HG03097 (cell line): ENCODE measurements around the gene MRE11.
"Not testable (repeated sequence)": the region's sequence is repeated elsewhere in the genome, so short reads cannot be mapped to it uniquely, and the experiment has no call there.

Experiments used
- ATAC-seq: cut with Tn5 transposase; IDR thresholded peaks from one replicate; pipeline ENCODE4 v1.9.1; 2021; ENCODE audit not compliant: unreplicated experiment, low FRiP score

The MRE11 gene

GRCh38 chr11:94507485-94507884 is 13.8 kb upstream of the MRE11 start:
- no peak for ATAC-seq

- not testable (repeated sequence) for ATAC-seq
Measured at GRCh38 chr11:94506513-94506912, 12.9 kb upstream of the MRE11 start.

- ATAC-seq, result no peak
Measured at GRCh38 chr11:94504689-94505293, 11.1 kb upstream of the MRE11 start.

- no peak for ATAC-seq
Measured at GRCh38 chr11:94501522-94501921, 7.9 kb upstream of the MRE11 start.

- no peak for ATAC-seq
Measured at GRCh38 chr11:94500181-94500580, 6.5 kb upstream of the MRE11 start.

- ATAC-seq, result peak; percentile 48
Measured at GRCh38 chr11:94494126-94494680, 559 bp upstream of the MRE11 start.

- no peak for ATAC-seq
Measured at GRCh38 chr11:94486068-94486467, 7.6 kb downstream of the MRE11 start.

GRCh38 chr11:94481342-94481741 is 12.3 kb downstream of the MRE11 start:
- no peak for ATAC-seq

GRCh38 chr11:94477624-94478023 is 16.0 kb downstream of the MRE11 start:
- ATAC-seq, result no peak

- peak; percentile 80 for ATAC-seq
Measured at GRCh38 chr11:94472916-94473799, 20.5 kb downstream of the MRE11 start.

- peak; percentile 75 for ATAC-seq
Measured at GRCh38 chr11:94469416-94469815, 24.2 kb downstream of the MRE11 start.

- no peak for ATAC-seq
Measured at GRCh38 chr11:94459576-94459975, 34.1 kb downstream of the MRE11 start.

GRCh38 chr11:94457118-94458029 is 36.3 kb downstream of the MRE11 start:
- no peak for ATAC-seq

- no peak for ATAC-seq
Measured at GRCh38 chr11:94455861-94456260, 37.8 kb downstream of the MRE11 start.

GRCh38 chr11:94454301-94454700 is 39.3 kb downstream of the MRE11 start:
- no peak for ATAC-seq

GRCh38 chr11:94452988-94453387 is 40.7 kb downstream of the MRE11 start:
- no peak for ATAC-seq

GRCh38 chr11:94450048-94450447 is 43.6 kb downstream of the MRE11 start:
- ATAC-seq, result no peak

GRCh38 chr11:94449437-94449836 is 44.2 kb downstream of the MRE11 start:
- ATAC-seq, result no peak

GRCh38 chr11:94449029-94449428 is 44.6 kb downstream of the MRE11 start:
- no peak for ATAC-seq

- no peak for ATAC-seq
Measured at GRCh38 chr11:94447149-94447548, 46.5 kb downstream of the MRE11 start.

- ATAC-seq, result no peak
Measured at GRCh38 chr11:94445641-94446040, 48.0 kb downstream of the MRE11 start.
